Fibroblast of lung (primary cell): ENCODE data around the gene NLGN4X. TPM values are rescaled to one million over a fixed set of nuclear protein-coding genes. Genes with fewer than 3 reads are reported as not detected.

Experiments used
- DNase-seq, 2 donors: peaks; one replicate each; pipeline versions ENCODE4 v3.0.0 to v3.0.0-alpha.2; 2010; ENCODE audit warnings: low read depth in 2 of 2
- H2AFZ ChIP-seq: 2 replicates; pipeline ENCODE4 v1.5.1; 2012; ENCODE audit warnings: low read length, control low read depth, inconsistent platforms
- H3K27ac ChIP-seq: 2 replicates; pipeline ENCODE4 v1.5.1; 2011; ENCODE audit warnings: low read length, control low read depth; ENCODE audit not compliant: insufficient read depth
- H3K27me3 ChIP-seq: 2 replicates; pipeline ENCODE4 v1.5.1; 2011; ENCODE audit warnings: mild to moderate bottlenecking, low read length; ENCODE audit not compliant: control insufficient read depth, insufficient read depth
- H3K36me3 ChIP-seq: 2 replicates; pipeline ENCODE4 v1.5.1; 2011; ENCODE audit warnings: low read length; ENCODE audit not compliant: control insufficient read depth, insufficient read depth
- H3K4me1 ChIP-seq: 2 replicates; pipeline ENCODE4 v1.5.1; 2011; ENCODE audit warnings: low read length; ENCODE audit not compliant: control insufficient read depth, insufficient read depth; ENCODE audit errors: extremely low read depth
- H3K4me2 ChIP-seq: 2 replicates; pipeline ENCODE4 v1.5.1; 2011; ENCODE audit warnings: low read length, control low read depth; ENCODE audit not compliant: insufficient read depth; ENCODE audit errors: extremely low read depth
- H3K4me3 ChIP-seq, 4 experiments: fragments of 200-600 bp in 1 of 4; sonication (generic) in 1 of 4; replicated peaks in 1 of 4; 2 replicates each; pipeline ENCODE4 v1.5.1; 2011 to 2016; ENCODE audit warnings: low read length in 4 of 4, low read depth in 3 of 4, mild to moderate bottlenecking in 3 of 4, control low read depth in 2 of 4, inconsistent platforms in 1 of 4, mixed read lengths in 1 of 4; ENCODE audit not compliant: insufficient read depth in 1 of 4; ENCODE audit errors: control extremely low read depth in 1 of 4
- H3K79me2 ChIP-seq: 2 replicates; pipeline ENCODE4 v1.5.1; 2012; ENCODE audit warnings: mild to moderate bottlenecking, low read length, inconsistent platforms; ENCODE audit not compliant: control insufficient read depth, insufficient read depth
- H3K9ac ChIP-seq: 2 replicates; pipeline ENCODE4 v1.5.1; 2011; ENCODE audit warnings: mild to moderate bottlenecking, low read length, control low read depth; ENCODE audit not compliant: insufficient read depth
- H3K9me3 ChIP-seq: 2 replicates; pipeline ENCODE4 v1.5.1; 2012; ENCODE audit warnings: low read depth, low read length; ENCODE audit not compliant: control insufficient read depth, insufficient read depth
- H4K20me1 ChIP-seq: 2 replicates; pipeline ENCODE4 v1.5.1; 2011; ENCODE audit warnings: low read length; ENCODE audit not compliant: control insufficient read depth, insufficient read depth; ENCODE audit errors: extremely low read depth
- EZH2 ChIP-seq: IDR thresholded peaks from 2 replicates; pipeline ENCODE4 v1.5.1; 2012; ENCODE audit warnings: low read length, control low read depth, mild to moderate bottlenecking; ENCODE audit errors: missing control alignments
- polyA plus RNA-seq, 2 donors: library from polyadenylated mRNA; depleted of rRNA in 1 of 2; stranded (reverse) in 1 of 2; unstranded in 1 of 2; fragments of >200 nt; gene quantifications; 2 replicates each; pipeline ENCODE4 v1.2.1, GENCODE V29; 2011 to 2012; ENCODE audit warnings: missing spikeins in 1 of 2
- total RNA-seq: library from RNA; depleted of rRNA; stranded (reverse); fragments of >200 nt; gene quantifications from 2 replicates; pipeline ENCODE4 v1.2.1, GENCODE V29; 2014
- TF ChIP-seq, protein P1 (sequence below), 2 donors: IDR thresholded peaks in 1 of 2; conservative IDR thresholded peaks in 1 of 2; 1 replicate in 1 of 2; 2 replicates in 1 of 2; pipeline ENCODE4 v1.5.1; 2011 to 2012; ENCODE audit warnings: low read length in 2 of 2, control low read depth in 1 of 2, inconsistent platforms in 1 of 2, low read depth in 1 of 2, mild to moderate bottlenecking in 1 of 2

The NLGN4X gene
- total and polyA plus RNA-seq, 2 donors (not counting 1 experiment from before 2014, with no cell fraction given): 0.16 TPM; not detected in 1

DNA sequence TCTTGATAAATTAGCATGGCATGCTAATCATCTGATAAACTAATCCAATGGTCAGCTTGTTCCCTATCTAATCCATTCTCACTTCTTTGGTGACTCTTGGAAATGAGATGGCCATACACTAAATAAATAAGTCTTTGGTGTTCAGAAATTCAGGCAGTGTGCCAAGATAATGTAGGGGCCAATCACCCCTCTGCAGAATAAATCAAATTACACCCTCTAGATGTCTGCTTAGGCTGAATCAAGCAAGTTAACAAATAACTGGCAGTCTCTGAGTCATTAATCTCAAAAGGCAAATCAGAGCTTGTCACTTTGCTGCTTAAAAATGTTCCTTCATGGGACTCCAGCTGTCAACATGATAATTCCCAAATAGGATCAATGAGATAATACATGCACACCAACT lies 97.4 kb downstream of the NLGN4X start:
- no peaks in the 10 kb centered on the region for H4K20me1 ChIP-seq
- TF ChIP-seq, protein P1, sequence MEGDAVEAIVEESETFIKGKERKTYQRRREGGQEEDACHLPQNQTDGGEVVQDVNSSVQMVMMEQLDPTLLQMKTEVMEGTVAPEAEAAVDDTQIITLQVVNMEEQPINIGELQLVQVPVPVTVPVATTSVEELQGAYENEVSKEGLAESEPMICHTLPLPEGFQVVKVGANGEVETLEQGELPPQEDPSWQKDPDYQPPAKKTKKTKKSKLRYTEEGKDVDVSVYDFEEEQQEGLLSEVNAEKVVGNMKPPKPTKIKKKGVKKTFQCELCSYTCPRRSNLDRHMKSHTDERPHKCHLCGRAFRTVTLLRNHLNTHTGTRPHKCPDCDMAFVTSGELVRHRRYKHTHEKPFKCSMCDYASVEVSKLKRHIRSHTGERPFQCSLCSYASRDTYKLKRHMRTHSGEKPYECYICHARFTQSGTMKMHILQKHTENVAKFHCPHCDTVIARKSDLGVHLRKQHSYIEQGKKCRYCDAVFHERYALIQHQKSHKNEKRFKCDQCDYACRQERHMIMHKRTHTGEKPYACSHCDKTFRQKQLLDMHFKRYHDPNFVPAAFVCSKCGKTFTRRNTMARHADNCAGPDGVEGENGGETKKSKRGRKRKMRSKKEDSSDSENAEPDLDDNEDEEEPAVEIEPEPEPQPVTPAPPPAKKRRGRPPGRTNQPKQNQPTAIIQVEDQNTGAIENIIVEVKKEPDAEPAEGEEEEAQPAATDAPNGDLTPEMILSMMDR (conservative IDR thresholded peaks at IDR 0.05 in 1 of 2, IDR thresholded peaks at IDR 0.05 in 1 of 2; ENCODE audit: low read depth in 1 of 2, low read length in 2 of 2): no peak
- TF ChIP-seq EZH2: no peak

DNA sequence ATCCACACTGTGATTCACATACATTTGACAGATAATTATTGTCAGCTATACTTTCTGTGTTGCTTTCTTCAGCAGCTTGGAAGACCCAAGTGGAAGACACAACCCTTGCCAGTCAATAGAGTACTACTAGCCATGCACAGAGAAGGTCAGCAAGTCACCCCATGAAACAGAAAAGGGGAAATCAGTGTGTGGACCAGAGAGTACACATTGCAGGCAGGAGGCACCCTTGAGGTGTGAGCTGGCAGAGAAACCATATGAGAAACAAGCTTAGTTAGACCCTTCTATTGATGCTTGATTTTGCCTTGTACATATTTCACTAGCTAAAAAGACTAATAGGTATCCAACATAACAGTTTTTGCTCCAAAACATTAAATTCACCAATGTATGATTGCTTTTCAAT lies 99.5 kb downstream of the NLGN4X start:
- no peak for TF ChIP-seq EZH2
- TF ChIP-seq, protein P1 (conservative IDR thresholded peaks at IDR 0.05 in 1 of 2, IDR thresholded peaks at IDR 0.05 in 1 of 2; ENCODE audit: low read depth in 1 of 2, low read length in 2 of 2): no peak
- H2AFZ ChIP-seq: no peak overlapping the region
- no peaks in the 10 kb centered on the region for H3K79me2 ChIP-seq
- no peaks in the 10 kb centered on the region for H3K36me3 ChIP-seq
- H3K9ac ChIP-seq: no peak overlapping the region
- H3K27me3 ChIP-seq: no peaks in the 10 kb centered on the region
- H3K27ac ChIP-seq: no peak overlapping the region
- no peaks in the 10 kb centered on the region for H3K9me3 ChIP-seq
- H3K4me1 ChIP-seq: no peaks in the 10 kb centered on the region
- H3K4me3 ChIP-seq: no peak overlapping the region
- H4K20me1 ChIP-seq: no peaks in the 10 kb centered on the region
- DNase-seq: no peak
- no peak overlapping the region for H3K4me2 ChIP-seq

More for the DNA sequence above, 97.4 kb downstream of the NLGN4X start:
- H3K9me3 ChIP-seq: no peaks in the 10 kb centered on the region
- H3K4me1 ChIP-seq: no peaks in the 10 kb centered on the region
- no peaks in the 10 kb centered on the region for H3K27me3 ChIP-seq
- H3K4me2 ChIP-seq: no peak overlapping the region
- H3K4me3 ChIP-seq: no peak overlapping the region
- no peaks in the 10 kb centered on the region for H3K36me3 ChIP-seq
- H3K79me2 ChIP-seq: no peaks in the 10 kb centered on the region
- DNase-seq: no peak
- H3K9ac ChIP-seq: no peak overlapping the region
- H3K27ac ChIP-seq: no peak overlapping the region
- no peak overlapping the region for H2AFZ ChIP-seq

GRCh38 chrX:6120329-6120728 lies 108.3 kb downstream of the NLGN4X start:
- no peaks in the 10 kb centered on the region for H3K4me1 ChIP-seq
- H3K9me3 ChIP-seq: no peaks in the 10 kb centered on the region
- H2AFZ ChIP-seq: no peak overlapping the region
- no peak overlapping the region for H3K4me2 ChIP-seq
- H3K9ac ChIP-seq: no peak overlapping the region
- TF ChIP-seq, protein P1 (conservative IDR thresholded peaks at IDR 0.05 in 1 of 2, IDR thresholded peaks at IDR 0.05 in 1 of 2; ENCODE audit: low read depth in 1 of 2, low read length in 2 of 2): no peak
- TF ChIP-seq EZH2: no peak
- H3K27ac ChIP-seq: no peak overlapping the region
- DNase-seq: no peak
- no peaks in the 10 kb centered on the region for H3K36me3 ChIP-seq
- H3K27me3 ChIP-seq: no peaks in the 10 kb centered on the region
- no peak overlapping the region for H3K4me3 ChIP-seq
- no peaks in the 10 kb centered on the region for H3K79me2 ChIP-seq
- H4K20me1 ChIP-seq: no peaks in the 10 kb centered on the region
